ENCODE data around the gene HOXB3. TPM values are rescaled to one million over a fixed set of nuclear protein-coding genes. Genes with fewer than 3 reads are reported as not detected.

Gene HOXB3
- total and polyA plus RNA-seq, 8 donors = 10.4 to 114 (median 89.4) TPM

GRCh38 chr17:48611213-48611612 lies 21.2 kb upstream of the HOXB3 start:
- ATAC-seq (peak; percentile 7), DNase-seq (no peak)
- Histone ChIP-seq H3K9me3 (no peaks in the 10 kb centered on the region), H3K4me3 (peak overlapping the region; percentile 41 to 48), H3K27me3 (peaks cover 86 to 100% of the 10 kb centered on the region in 2 donors), H3K4me1 (peaks cover 0 to 49% of the 10 kb centered on the region in 2 donors), H3K27ac (peak overlapping the region; percentile 71 to 82), H3K36me3 (no peaks in the 10 kb centered on the region)
- intact Hi-C loops (cut with DNase I) = no loop called here
- TF ChIP-seq, protein P1, sequence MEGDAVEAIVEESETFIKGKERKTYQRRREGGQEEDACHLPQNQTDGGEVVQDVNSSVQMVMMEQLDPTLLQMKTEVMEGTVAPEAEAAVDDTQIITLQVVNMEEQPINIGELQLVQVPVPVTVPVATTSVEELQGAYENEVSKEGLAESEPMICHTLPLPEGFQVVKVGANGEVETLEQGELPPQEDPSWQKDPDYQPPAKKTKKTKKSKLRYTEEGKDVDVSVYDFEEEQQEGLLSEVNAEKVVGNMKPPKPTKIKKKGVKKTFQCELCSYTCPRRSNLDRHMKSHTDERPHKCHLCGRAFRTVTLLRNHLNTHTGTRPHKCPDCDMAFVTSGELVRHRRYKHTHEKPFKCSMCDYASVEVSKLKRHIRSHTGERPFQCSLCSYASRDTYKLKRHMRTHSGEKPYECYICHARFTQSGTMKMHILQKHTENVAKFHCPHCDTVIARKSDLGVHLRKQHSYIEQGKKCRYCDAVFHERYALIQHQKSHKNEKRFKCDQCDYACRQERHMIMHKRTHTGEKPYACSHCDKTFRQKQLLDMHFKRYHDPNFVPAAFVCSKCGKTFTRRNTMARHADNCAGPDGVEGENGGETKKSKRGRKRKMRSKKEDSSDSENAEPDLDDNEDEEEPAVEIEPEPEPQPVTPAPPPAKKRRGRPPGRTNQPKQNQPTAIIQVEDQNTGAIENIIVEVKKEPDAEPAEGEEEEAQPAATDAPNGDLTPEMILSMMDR (IDR thresholded peaks at IDR 0.05) = no peak

DNA sequence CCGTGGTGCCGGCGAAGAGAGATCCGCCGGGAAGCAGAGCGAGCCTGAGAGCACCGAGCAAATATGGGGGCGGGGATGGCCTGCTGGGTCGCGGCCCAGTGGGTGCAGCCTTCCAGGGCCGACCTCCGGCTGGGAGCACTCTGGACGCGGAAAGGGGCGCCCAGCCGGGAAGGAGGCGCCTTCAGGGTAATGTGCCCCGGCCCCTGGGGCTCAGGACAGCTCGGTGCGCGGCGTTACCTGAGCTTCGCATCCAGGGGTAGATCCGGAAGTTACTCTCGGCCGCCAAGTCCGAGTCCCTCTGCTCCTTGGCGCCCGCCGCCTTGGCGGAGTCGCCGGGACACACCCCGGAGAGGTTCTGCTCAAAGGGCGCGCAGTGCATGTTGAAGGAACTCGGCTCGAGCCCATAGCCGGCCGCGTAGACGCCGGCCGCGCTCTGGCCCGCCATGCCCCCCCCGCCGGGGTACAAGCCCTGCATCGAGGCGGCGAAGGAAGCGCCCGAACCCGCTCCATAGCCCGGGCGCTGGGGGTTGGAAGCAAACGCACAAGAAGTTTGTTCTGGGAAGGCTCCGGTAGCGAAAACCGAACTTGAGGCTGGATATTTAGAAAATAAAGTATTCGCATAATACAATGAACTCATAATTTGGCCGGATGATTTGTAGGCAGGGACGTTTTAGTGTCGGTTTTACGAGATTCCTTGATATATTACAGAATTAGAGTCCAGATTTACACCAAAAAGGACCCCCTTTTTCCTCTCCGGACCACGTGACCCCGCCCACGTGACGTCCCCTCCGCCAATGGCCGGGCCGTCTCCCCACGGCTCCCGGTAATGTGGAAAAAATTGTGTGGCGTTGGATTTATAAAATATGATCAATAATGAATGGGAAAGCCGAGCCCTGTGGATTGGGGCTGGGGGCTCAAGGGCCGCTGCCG lies 20.5 kb upstream of the HOXB3 start, which contains the start of gene HOXB7:
HOXB7 (minus strand) TSS at position 736 of the 930 bp plus-strand sequence; CDS start at position 637, 99 bp downstream.
- H3K27ac ChIP-seq = peak within 1 kb of the TSS; percentile 71 to 82
- peak in 3 of 4 donors; percentile 72 to 83 (median 73) for DNase-seq
- peak within 1 kb of the TSS; percentile 41 to 48 for H3K4me3 ChIP-seq
- no peaks in the 10 kb centered on the region for H3K36me3 ChIP-seq
- ATAC-seq = peak; percentile 52
- no peaks in the 10 kb centered on the region for H3K9me3 ChIP-seq
- H3K27me3 ChIP-seq = peaks cover 86 to 100% of the 10 kb centered on the region in 2 donors
- TF ChIP-seq, protein P1 (IDR thresholded peaks at IDR 0.05) = no peak
- intact Hi-C loops (cut with DNase I) = no loop called here
- H3K4me1 ChIP-seq = peaks cover 0 to 49% of the 10 kb centered on the region in 2 donors

GRCh38 chr17:48609759-48610281 lies 19.8 kb upstream of the HOXB3 start:
- Histone ChIP-seq H3K9me3 (no peaks in the 10 kb centered on the region), H3K27me3 (peaks cover 87 to 100% of the 10 kb centered on the region in 2 donors), H3K4me1 (peaks cover 0 to 49% of the 10 kb centered on the region in 2 donors), H3K36me3 (no peaks in the 10 kb centered on the region), H3K4me3 (peak overlapping the region; percentile 41 to 48), H3K27ac (no peak overlapping the region)
- ATAC-seq = no peak
- intact Hi-C loops (cut with DNase I) = no loop called here
- TF ChIP-seq, protein P1 (IDR thresholded peaks at IDR 0.05) = no peak
- DNase-seq = no peak

- Histone ChIP-seq H3K4me3 (no peak overlapping the region), H3K4me1 (peaks cover 0 to 45% of the 10 kb centered on the region in 2 donors), H3K27me3 (peaks cover 84 to 100% of the 10 kb centered on the region in 2 donors), H3K27ac (no peak overlapping the region), H3K9me3 (no peaks in the 10 kb centered on the region), H3K36me3 (no peaks in the 10 kb centered on the region)
- ATAC-seq = no peak
- intact Hi-C loops (cut with DNase I) = no loop called here
- no peak for DNase-seq
- TF ChIP-seq, protein P1 (IDR thresholded peaks at IDR 0.05) = no peak
Observed at GRCh38 chr17:48609033-48609432, 19.0 kb upstream of the HOXB3 start.

- no peak overlapping the region for H3K4me3 ChIP-seq
- no peak overlapping the region for H3K27ac ChIP-seq
- DNase-seq (no peak), ATAC-seq (no peak)
- TF ChIP-seq, protein P1 (IDR thresholded peaks at IDR 0.05) = no peak
- H3K36me3 ChIP-seq = no peaks in the 10 kb centered on the region
- H3K27me3 ChIP-seq = peaks cover 84 to 100% of the 10 kb centered on the region in 2 donors
- intact Hi-C loops (cut with DNase I) = no loop called here
- H3K4me1 ChIP-seq = peaks cover 0 to 41% of the 10 kb centered on the region in 2 donors
- no peaks in the 10 kb centered on the region for H3K9me3 ChIP-seq
Observed at GRCh38 chr17:48608494-48608834, 18.4 kb upstream of the HOXB3 start.
